RWPE2 (cell line): ENCODE measurements around the gene USH2A.

Source experiments
- ATAC-seq: fragments of 200-7000 bp; cut with Tn5 transposase; 3 replicates; pipeline ENCODE4 v1.9.1; 2021; ENCODE audit warnings: low read depth
- DNase-seq: peaks from one replicate; pipeline ENCODE4 v3.0.0-alpha.2; 2020; ENCODE audit warnings: low spot score
- H3K27ac ChIP-seq: fragments of 450-650 bp; 2 replicates; pipeline ENCODE4 v1.5.1; 2017; ENCODE audit warnings: mild to moderate bottlenecking; ENCODE audit not compliant: poor library complexity, severe bottlenecking
- H3K27me3 ChIP-seq: fragments of 250-450 bp; sonication (Bioruptor Pico); 2 replicates; pipeline ENCODE4 v1.5.1; 2021; ENCODE audit warnings: mild to moderate bottlenecking, moderate library complexity; ENCODE audit not compliant: insufficient read depth, poor library complexity, severe bottlenecking
- H3K36me3 ChIP-seq: fragments of 250-450 bp; sonication (Bioruptor Pico); 2 replicates; pipeline ENCODE4 v1.5.1; 2020; ENCODE audit warnings: low read depth, mild to moderate bottlenecking, moderate library complexity
- H3K4me1 ChIP-seq: fragments of 250-450 bp; sonication (Bioruptor Pico); 2 replicates; pipeline ENCODE4 v1.5.1; 2021; ENCODE audit warnings: mild to moderate bottlenecking, moderate library complexity; ENCODE audit not compliant: insufficient read depth, poor library complexity, severe bottlenecking
- H3K4me3 ChIP-seq: fragments of 250-450 bp; sonication (Bioruptor Pico); 2 replicates; pipeline ENCODE4 v1.5.1; 2021; ENCODE audit warnings: mild to moderate bottlenecking, moderate library complexity; ENCODE audit not compliant: severe bottlenecking
- H3K9me3 ChIP-seq: fragments of 250-450 bp; sonication (Bioruptor Pico); 2 replicates; pipeline ENCODE4 v1.5.1; 2021; ENCODE audit warnings: mild to moderate bottlenecking, moderate library complexity; ENCODE audit not compliant: severe bottlenecking
- CTCF ChIP-seq: fragments of 450-650 bp; IDR thresholded peaks from one replicate; pipeline ENCODE4 v1.5.1; 2017; ENCODE audit warnings: mild to moderate bottlenecking, moderate library complexity; ENCODE audit not compliant: poor library complexity, severe bottlenecking

USH2A gene

GRCh38 chr1:216144661-216145450, 278.4 kb downstream of the USH2A start:
- DNase-seq = no peak
- no peak for TF ChIP-seq CTCF
- Histone ChIP-seq H3K4me1 (no peaks in the 10 kb centered on the region), H3K36me3 (no peaks in the 10 kb centered on the region), H3K27me3 (no peaks in the 10 kb centered on the region), H3K9me3 (no peaks in the 10 kb centered on the region), H3K4me3 (no peak overlapping the region), H3K27ac (no peak overlapping the region)
- ATAC-seq = no peak

GRCh38 chr1:216142921-216143320, 280.3 kb downstream of the USH2A start:
- DNase-seq (no peak), ATAC-seq (no peak)
- no peaks in the 10 kb centered on the region for H3K9me3 ChIP-seq

GRCh38 chr1:216140730-216141524, 282.3 kb downstream of the USH2A start:
- ATAC-seq = no peak
- Histone ChIP-seq H3K4me1 (no peaks in the 10 kb centered on the region), H3K27me3 (no peaks in the 10 kb centered on the region), H3K9me3 (no peaks in the 10 kb centered on the region), H3K36me3 (no peaks in the 10 kb centered on the region), H3K4me3 (no peak overlapping the region), H3K27ac (no peak overlapping the region)
- no peak for DNase-seq
- no peak for TF ChIP-seq CTCF

More at GRCh38 chr1:216142921-216143320, 280.3 kb downstream of the USH2A start:
- no peak overlapping the region for H3K27ac ChIP-seq
- TF ChIP-seq CTCF = no peak
- H3K27me3 ChIP-seq = no peaks in the 10 kb centered on the region
- H3K4me1 ChIP-seq = no peaks in the 10 kb centered on the region
- no peak overlapping the region for H3K4me3 ChIP-seq
- no peaks in the 10 kb centered on the region for H3K36me3 ChIP-seq

- TF ChIP-seq CTCF = no peak
- no peak overlapping the region for H3K27ac ChIP-seq
- no peak overlapping the region for H3K4me3 ChIP-seq
- DNase-seq = no peak
- H3K27me3 ChIP-seq = no peaks in the 10 kb centered on the region
- no peaks in the 10 kb centered on the region for H3K36me3 ChIP-seq
- ATAC-seq = no peak
- H3K9me3 ChIP-seq = no peaks in the 10 kb centered on the region
- H3K4me1 ChIP-seq = no peaks in the 10 kb centered on the region
Observed at GRCh38 chr1:216124192-216124781, 299.0 kb downstream of the USH2A start.
